ENCODE data around the gene H2AZ1.

H2AZ1 gene

GRCh38 chr4:99945718-99946355, 4.2 kb downstream of the H2AZ1 start:
- DNase-seq, result no peak

- no peak for DNase-seq
These were observed 6.1 kb downstream of the H2AZ1 start for GRCh38 chr4:99943904-99944437.

GRCh38 chr4:99938243-99938753, 11.8 kb downstream of the H2AZ1 start:
- DNase-seq, result no peak

GRCh38 chr4:99934891-99935290, 15.2 kb downstream of the H2AZ1 start:
- DNase-seq, result no peak

- DNase-seq, result no peak
These were observed 22.5 kb downstream of the H2AZ1 start for GRCh38 chr4:99927566-99927965.

- DNase-seq, result no peak
These were observed 28.9 kb downstream of the H2AZ1 start for GRCh38 chr4:99921174-99921573.

GRCh38 chr4:99918656-99919055, 31.4 kb downstream of the H2AZ1 start:
- no peak for DNase-seq

- no peak for DNase-seq
These were observed 32.5 kb downstream of the H2AZ1 start for GRCh38 chr4:99917575-99917974.

- DNase-seq, result no peak
These were observed 34.6 kb downstream of the H2AZ1 start for GRCh38 chr4:99915449-99915848.

Measured in NCI-H2107 (cell line).